Immature natural killer cell (primary cell): ENCODE measurements around the gene MPV17. TPM values are rescaled to one million over a fixed set of nuclear protein-coding genes. Genes with fewer than 3 reads are reported as not detected.
"Not testable (repeated sequence)": the region's sequence is repeated elsewhere in the genome, so short reads cannot be mapped to it uniquely, and the experiment has no call there.

Source experiments
- DNase-seq, 3 donors: peaks; one replicate each; pipeline ENCODE4 v3.0.0; 2022; ENCODE audit warnings: mixed read lengths in 1 of 3
- H3K27ac Mint-ChIP-seq, 6 donors: one replicate each; pipeline ENCODE4 v1.8.0; 2020; ENCODE audit warnings: mixed read lengths in 6 of 6, mild to moderate bottlenecking in 5 of 6, inconsistent platforms in 4 of 6, moderate library complexity in 3 of 6
- H3K27me3 Mint-ChIP-seq, 3 donors: one replicate each; pipeline ENCODE4 v1.8.0; 2020 to 2021; ENCODE audit warnings: low read depth in 3 of 3, mild to moderate bottlenecking in 3 of 3, mixed read lengths in 3 of 3, moderate library complexity in 3 of 3, inconsistent platforms in 1 of 3
- H3K36me3 Mint-ChIP-seq, 3 donors: one replicate each; pipeline ENCODE4 v1.8.0; 2020; ENCODE audit warnings: mixed read lengths in 3 of 3, inconsistent platforms in 2 of 3, mild to moderate bottlenecking in 2 of 3
- H3K4me1 Mint-ChIP-seq, 2 donors: one replicate each; pipeline ENCODE4 v1.8.0; 2020; ENCODE audit warnings: inconsistent platforms in 2 of 2, mild to moderate bottlenecking in 2 of 2, mixed read lengths in 2 of 2, moderate library complexity in 1 of 2
- H3K4me3 Mint-ChIP-seq, 5 donors: one replicate each; pipeline ENCODE4 v1.8.0; 2020; ENCODE audit warnings: mild to moderate bottlenecking in 5 of 5, mixed read lengths in 5 of 5, inconsistent platforms in 3 of 5, moderate library complexity in 3 of 5
- H3K9me3 Mint-ChIP-seq, 6 donors: one replicate each; pipeline ENCODE4 v1.8.0; 2020; ENCODE audit warnings: mild to moderate bottlenecking in 6 of 6, mixed read lengths in 6 of 6, inconsistent platforms in 4 of 6, moderate library complexity in 3 of 6
- polyA plus RNA-seq, 3 donors: library from polyadenylated mRNA; unstranded; fragments of 300-500 nt; fragmentation: Illumina TruSeq; gene quantifications; one replicate each; pipeline ENCODE4 v1.2.3, GENCODE V29; 2021

MPV17 gene
- polyA plus RNA-seq, 3 donors from 2014 or later = 101 to 276 (median 130) TPM

DNA sequence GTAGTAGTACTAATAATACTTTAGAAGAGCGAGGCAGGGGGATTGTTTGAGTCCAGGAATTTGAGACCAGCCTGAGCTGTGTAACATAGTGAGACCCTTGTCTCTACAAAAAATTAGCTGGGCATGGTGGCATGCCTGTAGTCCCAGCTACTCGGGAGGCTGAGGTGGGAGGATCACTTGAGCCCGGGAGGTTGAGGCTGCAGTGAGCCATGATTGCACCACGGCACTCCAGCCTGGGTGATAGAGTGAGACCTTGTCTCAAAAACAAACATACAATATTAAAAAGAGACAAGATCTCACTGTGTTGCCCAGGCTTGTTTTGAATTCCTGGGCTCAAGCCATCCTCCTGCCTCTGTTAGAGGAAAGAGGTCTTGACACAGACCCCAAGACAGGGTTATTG lies 22.3 kb downstream of the MPV17 start:
- not testable (repeated sequence) for DNase-seq, H3K4me3 Mint-ChIP-seq, H3K9me3 Mint-ChIP-seq, H3K27ac Mint-ChIP-seq, H3K36me3 Mint-ChIP-seq, H3K4me1 Mint-ChIP-seq
- H3K27me3 Mint-ChIP-seq = peaks cover 0 to 14% (median 6%) of the 10 kb centered on the region in 3 donors

DNA sequence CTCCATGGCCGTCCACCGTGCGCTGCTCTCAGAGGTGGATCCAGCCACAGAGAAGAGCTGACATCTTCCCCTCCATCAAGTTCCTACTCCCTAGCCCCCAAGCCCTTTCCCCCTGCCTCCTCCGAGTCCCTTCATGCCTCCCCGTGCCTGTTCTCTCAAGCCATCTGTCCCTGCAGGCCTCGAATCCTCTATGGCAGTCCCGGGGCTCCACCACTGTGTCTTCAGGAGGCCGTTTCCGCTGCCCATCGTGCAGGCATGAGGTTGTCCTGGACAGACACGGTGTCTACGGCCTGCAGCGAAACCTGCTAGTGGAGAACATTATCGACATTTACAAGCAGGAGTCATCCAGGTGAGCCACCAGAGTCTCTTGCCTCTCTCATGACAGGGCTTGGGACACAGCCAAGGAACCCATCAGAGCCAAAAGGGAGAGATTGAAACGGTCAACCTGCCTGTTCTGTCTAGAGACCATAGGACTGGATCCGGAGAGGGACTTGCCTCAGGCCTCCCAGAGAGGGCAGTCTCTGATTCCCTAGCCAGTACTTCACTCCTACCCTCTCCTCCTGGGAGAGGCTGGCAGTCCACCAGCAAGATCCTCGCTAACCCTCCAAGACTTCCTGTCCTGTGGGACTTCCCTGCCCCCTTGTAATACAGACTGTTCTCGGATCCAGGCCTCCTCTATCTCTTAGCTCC lies 24.4 kb downstream of the MPV17 start:
- no peaks in the 10 kb centered on the region for H3K36me3 Mint-ChIP-seq
- H3K27me3 Mint-ChIP-seq = peaks cover 0 to 3% (median 2%) of the 10 kb centered on the region in 3 donors
- DNase-seq = no peak
- no peak overlapping the region for H3K27ac Mint-ChIP-seq
- no peak overlapping the region for H3K4me3 Mint-ChIP-seq
- peaks cover 0 to 3% of the 10 kb centered on the region in 2 donors for H3K4me1 Mint-ChIP-seq
- no peaks in the 10 kb centered on the region for H3K9me3 Mint-ChIP-seq

DNA sequence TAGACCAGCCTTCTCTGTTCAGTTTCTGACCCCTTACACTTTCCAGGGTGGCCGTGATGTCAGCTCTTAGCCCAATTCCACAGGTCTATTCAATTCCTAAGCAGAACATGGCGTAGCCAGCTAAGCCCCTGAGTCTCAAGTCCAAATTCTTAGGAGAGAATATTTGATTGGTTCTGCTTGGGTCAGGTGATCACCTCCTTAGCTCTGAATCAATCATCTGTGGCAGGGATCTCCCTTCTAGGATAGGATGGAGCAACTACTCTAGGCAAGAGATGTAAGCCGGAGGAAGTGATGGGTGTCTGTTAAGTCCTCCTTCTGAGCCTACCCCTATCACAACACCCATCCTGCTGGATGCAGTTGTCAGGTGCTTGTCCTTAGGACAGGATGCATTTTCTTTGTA lies 25.7 kb downstream of the MPV17 start:
- H3K27me3 Mint-ChIP-seq = peaks cover 0 to 9% (median 2%) of the 10 kb centered on the region in 3 donors
- H3K27ac Mint-ChIP-seq = no peak overlapping the region
- H3K36me3 Mint-ChIP-seq = no peaks in the 10 kb centered on the region
- H3K4me3 Mint-ChIP-seq = no peak overlapping the region
- H3K4me1 Mint-ChIP-seq = no peaks in the 10 kb centered on the region
- DNase-seq = no peak
- no peaks in the 10 kb centered on the region for H3K9me3 Mint-ChIP-seq

DNA sequence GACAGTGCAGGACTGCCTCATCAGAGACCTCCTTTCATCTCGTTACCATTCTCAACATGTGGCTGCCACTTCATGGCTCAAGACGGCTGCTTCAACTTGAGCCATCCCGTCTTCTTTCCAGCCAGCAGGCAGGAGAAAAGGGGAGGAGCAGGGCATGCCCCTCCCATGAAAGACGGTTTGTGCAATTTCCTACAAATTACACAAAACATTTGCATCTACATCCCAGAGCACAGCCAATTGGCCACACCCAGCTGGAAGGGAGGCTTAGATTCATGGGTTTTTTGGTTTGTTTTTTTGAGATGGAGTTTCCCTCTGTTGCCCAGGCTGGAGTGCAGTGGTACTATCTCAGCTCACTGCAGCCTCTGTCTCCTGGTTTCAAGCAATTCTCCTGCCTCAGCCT lies 26.4 kb downstream of the MPV17 start:
- Mint-ChIP-seq H3K4me3 (no peak overlapping the region), H3K9me3 (no peaks in the 10 kb centered on the region), H3K4me1 (no peaks in the 10 kb centered on the region), H3K27me3 (peaks cover 0 to 12% (median 0%) of the 10 kb centered on the region in 3 donors), H3K27ac (no peak overlapping the region), H3K36me3 (no peaks in the 10 kb centered on the region)
- DNase-seq = no peak

DNA sequence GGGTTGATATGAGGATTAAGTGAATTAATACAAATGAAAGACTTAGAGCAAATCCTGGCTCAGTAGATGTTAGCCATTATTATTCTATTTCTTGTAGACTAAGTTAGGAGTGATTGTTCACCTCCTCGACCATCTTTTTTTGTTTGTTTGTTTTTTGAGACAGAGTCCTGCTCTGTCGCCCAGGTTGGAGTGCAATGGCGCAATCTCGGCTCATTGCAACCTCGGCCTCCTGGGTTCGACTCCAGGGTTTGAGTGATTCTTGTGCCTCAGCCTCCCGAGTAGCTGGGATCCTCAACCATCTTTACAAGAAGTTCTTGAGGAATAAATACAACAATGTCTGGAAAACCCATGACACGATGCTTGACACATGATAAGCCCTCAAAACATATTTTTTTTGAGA lies 28.0 kb downstream of the MPV17 start:
- no peak for DNase-seq
- no peaks in the 10 kb centered on the region for H3K36me3 Mint-ChIP-seq

DNA sequence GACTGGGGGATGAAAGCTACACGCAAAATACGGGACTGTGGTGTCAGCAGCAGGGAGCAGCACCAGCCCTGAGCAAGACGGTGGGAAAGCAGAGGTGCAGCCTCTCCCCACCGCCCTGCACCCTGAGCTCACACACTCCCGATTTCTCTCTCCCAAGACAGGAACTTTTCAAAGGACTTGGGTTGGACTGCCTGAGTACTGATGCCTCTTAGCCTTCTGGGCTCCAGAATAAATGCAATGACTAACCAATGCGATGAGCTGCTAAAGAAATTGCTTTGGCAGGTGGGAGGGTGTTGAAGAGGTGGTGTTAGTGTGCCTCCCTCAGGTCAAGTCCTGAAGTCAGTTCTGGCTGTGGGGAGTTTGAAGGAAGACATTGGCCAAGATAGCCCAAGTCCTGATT lies 31.0 kb downstream of the MPV17 start:
- no peak overlapping the region for H3K27ac Mint-ChIP-seq
- peaks cover 0 to 3% of the 10 kb centered on the region in 2 donors for H3K4me1 Mint-ChIP-seq
- no peak for DNase-seq
- peaks cover 1 to 13% (median 2%) of the 10 kb centered on the region in 3 donors for H3K27me3 Mint-ChIP-seq
- H3K36me3 Mint-ChIP-seq = no peaks in the 10 kb centered on the region
- H3K4me3 Mint-ChIP-seq = no peak overlapping the region
- no peaks in the 10 kb centered on the region for H3K9me3 Mint-ChIP-seq

More for the DNA sequence above, 28.0 kb downstream of the MPV17 start:
- Mint-ChIP-seq H3K27ac (no peak overlapping the region), H3K4me1 (peaks cover 0 to 3% of the 10 kb centered on the region in 2 donors), H3K27me3 (peaks cover 0 to 14% (median 0%) of the 10 kb centered on the region in 3 donors), H3K9me3 (no peaks in the 10 kb centered on the region), H3K4me3 (no peak overlapping the region)

DNA sequence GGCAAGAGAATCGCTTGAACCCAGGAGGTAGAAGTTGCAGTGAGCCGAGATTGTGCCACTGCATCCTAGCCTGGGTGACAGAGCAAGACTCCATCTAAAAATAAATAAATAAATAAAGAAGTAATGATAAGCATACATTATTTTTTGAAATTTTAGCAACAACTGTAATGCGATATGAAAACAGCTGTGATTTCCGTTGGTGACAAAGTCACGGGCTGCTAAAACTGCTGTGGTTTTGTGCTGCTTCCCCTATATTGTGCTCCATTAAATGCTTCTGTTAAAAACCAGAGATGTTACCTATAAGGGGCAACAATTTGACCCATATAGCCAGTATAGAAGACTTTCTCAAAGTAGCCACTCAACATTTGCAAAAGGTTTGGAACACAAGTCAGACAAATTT lies 32.3 kb downstream of the MPV17 start:
- no peaks in the 10 kb centered on the region for H3K9me3 Mint-ChIP-seq
- no peak for DNase-seq
- no peak overlapping the region for H3K27ac Mint-ChIP-seq
- no peaks in the 10 kb centered on the region for H3K36me3 Mint-ChIP-seq
- peaks cover 1 to 13% (median 3%) of the 10 kb centered on the region in 3 donors for H3K27me3 Mint-ChIP-seq
- H3K4me3 Mint-ChIP-seq = peak overlapping the region in 1 of 5 donors; percentile 18
- peaks cover 0 to 3% of the 10 kb centered on the region in 2 donors for H3K4me1 Mint-ChIP-seq

DNA sequence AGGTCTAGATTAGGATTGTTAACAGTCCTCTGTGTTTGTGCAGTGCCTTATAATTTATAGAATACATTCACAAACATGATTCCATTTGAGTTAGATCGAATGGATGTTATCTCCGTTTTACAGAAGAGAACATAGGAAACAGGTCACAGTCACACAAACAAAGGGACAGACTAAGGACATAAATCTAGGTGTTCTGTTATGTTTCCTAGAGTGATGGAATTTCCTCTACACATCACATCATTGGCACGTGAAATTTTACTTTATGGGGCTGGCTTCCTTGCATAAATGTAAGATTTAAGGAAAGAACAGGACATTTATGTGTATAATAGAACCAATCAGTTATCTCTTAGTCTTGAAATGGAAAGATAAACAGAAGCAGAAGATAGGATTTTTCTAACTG lies 34.3 kb downstream of the MPV17 start:
- DNase-seq = no peak
- Mint-ChIP-seq H3K36me3 (no peaks in the 10 kb centered on the region), H3K9me3 (no peaks in the 10 kb centered on the region), H3K4me3 (no peak overlapping the region), H3K27me3 (peaks cover 1 to 13% (median 5%) of the 10 kb centered on the region in 3 donors), H3K27ac (no peak overlapping the region), H3K4me1 (peaks cover 0 to 3% of the 10 kb centered on the region in 2 donors)

DNA sequence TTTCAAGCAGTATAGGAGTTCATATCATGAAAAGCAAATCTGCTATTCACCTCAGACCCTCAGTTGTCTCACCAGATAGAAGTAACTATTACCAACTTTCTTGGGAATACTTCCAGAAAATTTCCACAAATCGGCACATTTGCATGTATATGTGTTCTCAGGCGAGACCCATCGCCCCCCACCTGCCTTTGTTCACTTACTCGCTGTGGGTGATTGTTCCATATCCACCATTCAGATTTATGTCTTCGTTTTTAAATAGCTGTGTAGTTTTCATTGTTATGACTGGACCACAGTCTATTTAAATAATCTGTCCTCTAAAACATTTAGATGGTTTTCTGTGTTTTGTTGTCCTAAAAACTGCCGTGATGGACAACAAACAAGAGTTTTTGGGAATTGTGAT lies 37.4 kb downstream of the MPV17 start:
- Mint-ChIP-seq H3K27ac (no peak overlapping the region), H3K36me3 (no peaks in the 10 kb centered on the region), H3K27me3 (peaks cover 3 to 8% (median 5%) of the 10 kb centered on the region in 3 donors), H3K4me3 (no peak overlapping the region), H3K4me1 (peaks cover 0 to 2% of the 10 kb centered on the region in 2 donors), H3K9me3 (no peaks in the 10 kb centered on the region)
- no peak for DNase-seq

DNA sequence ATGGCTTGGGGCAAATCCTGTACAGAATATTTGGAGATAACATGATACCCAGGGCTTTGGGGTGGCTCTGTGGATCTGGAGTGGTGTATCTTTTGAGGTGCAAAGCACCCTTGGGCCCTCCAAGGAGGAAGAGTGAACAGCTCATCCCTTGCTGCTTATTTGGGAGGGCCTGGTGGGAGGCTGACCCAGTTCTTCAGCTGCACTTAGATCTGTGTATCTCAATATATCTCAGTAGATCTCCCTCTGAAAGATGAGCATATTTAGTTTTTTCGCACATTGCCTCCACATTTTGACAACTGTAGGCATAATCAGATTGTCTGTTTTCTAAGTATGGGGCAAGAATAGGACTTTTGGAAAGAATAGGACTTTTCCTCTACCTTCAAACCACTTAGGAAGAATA lies 37.9 kb downstream of the MPV17 start:
- no peaks in the 10 kb centered on the region for H3K4me1 Mint-ChIP-seq
- no peak overlapping the region for H3K4me3 Mint-ChIP-seq
- H3K36me3 Mint-ChIP-seq = no peaks in the 10 kb centered on the region
- no peaks in the 10 kb centered on the region for H3K9me3 Mint-ChIP-seq
- H3K27ac Mint-ChIP-seq = no peak overlapping the region
- peaks cover 5 to 9% (median 5%) of the 10 kb centered on the region in 3 donors for H3K27me3 Mint-ChIP-seq
- no peak for DNase-seq

DNA sequence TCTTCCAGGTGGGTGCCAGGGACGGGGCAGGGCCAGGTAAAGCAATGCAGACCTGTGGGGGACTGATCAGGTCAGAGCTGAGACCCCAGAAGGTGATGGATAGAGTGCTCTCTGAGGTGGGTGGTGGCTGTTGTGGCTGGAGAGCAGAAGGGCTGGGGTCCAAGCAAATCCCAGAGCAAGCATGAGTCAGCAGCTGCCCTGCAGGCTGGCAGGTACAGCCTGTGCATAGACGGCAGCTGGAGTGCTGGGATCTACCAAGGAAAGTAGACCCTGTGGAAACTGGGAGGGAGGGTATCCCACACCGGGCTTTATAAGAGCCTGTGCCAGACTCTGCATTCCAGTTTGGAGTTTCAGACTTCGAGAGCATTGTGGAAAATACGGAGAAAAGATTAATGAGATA lies 40.0 kb downstream of the MPV17 start:
- Mint-ChIP-seq H3K4me1 (no peaks in the 10 kb centered on the region), H3K36me3 (no peaks in the 10 kb centered on the region), H3K9me3 (no peaks in the 10 kb centered on the region), H3K27ac (no peak overlapping the region), H3K4me3 (no peak overlapping the region), H3K27me3 (peaks cover 4 to 12% (median 5%) of the 10 kb centered on the region in 3 donors)
- no peak for DNase-seq

DNA sequence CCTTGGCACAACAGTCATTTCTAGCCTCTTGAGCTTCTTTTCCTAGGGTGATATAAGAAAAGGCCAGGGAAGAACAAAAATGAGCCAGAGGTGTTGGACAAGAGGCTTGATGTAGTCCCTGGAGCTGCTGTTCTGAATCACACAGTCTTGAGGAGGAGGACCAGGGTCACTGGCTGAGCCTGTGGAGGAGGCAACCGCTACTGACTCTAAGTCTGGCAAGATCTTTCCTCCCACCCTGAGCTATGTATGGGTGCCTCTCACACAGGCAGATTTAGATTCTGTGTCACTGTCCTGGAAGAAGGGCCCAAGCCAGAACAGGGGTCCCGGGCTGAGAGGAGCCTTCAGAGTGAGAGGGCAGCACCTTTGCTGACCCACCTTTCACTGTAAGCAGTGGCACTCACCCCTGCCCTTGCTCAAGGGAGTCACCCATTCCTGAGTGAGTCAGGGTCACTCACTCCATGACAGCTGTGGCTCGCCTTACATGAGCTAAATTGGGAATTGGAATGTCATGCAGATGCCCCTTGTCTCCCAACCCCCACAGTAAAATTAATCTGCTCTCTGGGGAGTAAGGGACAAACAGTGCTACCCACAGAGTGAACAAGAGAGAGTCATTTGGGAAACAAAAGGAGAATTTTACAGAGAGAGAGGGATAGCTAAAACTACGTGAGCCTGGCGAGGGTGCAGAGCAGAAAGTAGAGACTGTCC lies 40.9 kb downstream of the MPV17 start, which contains the start of gene TRIM54:
Gene TRIM54, plus strand, starts transcription at position 575 of the 705 bp plus-strand sequence. CDS start 303 bp downstream, outside the sequence.
- Mint-ChIP-seq H3K9me3 (no peaks in the 10 kb centered on the region), H3K36me3 (no peaks in the 10 kb centered on the region), H3K27me3 (peaks cover 4 to 12% (median 4%) of the 10 kb centered on the region in 3 donors), H3K4me3 (no peak within 1 kb of the TSS), H3K4me1 (no peaks in the 10 kb centered on the region), H3K27ac (no peak within 1 kb of the TSS)
- no peak for DNase-seq

DNA sequence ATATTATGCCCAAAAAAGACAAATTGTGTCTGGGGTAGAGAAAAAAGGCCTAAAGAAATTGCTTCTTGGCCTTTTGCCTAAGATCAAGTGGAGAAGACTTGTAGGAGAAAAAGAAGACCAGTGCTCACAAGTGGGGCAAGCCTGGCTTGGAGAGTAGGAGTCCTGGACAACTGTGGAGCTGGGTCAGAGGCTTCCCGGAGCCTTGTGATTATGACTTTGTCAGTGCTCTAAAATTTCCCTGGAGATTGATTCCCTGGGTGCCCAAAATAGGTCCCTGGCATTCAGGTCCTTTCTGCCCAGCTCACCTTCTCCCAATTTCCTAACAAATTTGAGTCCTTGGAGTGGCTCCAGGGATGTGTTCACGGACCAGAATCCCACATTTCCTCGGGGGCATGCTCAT lies 41.5 kb downstream of the MPV17 start:
- Mint-ChIP-seq H3K36me3 (no peaks in the 10 kb centered on the region), H3K4me3 (no peak overlapping the region), H3K27me3 (peaks cover 4 to 14% (median 4%) of the 10 kb centered on the region in 3 donors), H3K9me3 (no peaks in the 10 kb centered on the region), H3K4me1 (no peaks in the 10 kb centered on the region), H3K27ac (no peak overlapping the region)
- DNase-seq = no peak

DNA sequence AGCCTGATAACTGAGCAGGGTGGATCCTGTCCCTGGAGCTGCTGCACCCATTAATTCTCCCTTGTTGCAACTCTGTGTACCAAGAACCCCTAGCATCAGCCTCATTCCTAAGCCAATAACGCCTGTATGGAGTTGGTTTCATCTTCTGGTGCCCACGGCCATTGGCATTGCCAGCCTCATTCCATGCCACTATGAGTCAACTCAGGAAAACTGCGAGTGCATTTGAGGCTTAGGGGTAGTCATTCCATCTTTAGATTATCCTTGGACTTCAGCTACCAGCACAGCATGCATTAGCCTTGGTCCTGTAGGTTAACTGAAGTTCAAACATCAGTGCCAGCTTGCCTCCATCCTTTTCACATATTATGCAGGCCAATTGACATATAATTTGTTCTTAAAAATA lies 42.1 kb downstream of the MPV17 start:
- Mint-ChIP-seq H3K36me3 (no peaks in the 10 kb centered on the region), H3K9me3 (no peaks in the 10 kb centered on the region), H3K27ac (no peak overlapping the region), H3K4me3 (no peak overlapping the region), H3K4me1 (no peaks in the 10 kb centered on the region), H3K27me3 (peaks cover 4 to 15% (median 4%) of the 10 kb centered on the region in 3 donors)
- DNase-seq = no peak
